ENCODE data around the gene CADPS.

DNA sequence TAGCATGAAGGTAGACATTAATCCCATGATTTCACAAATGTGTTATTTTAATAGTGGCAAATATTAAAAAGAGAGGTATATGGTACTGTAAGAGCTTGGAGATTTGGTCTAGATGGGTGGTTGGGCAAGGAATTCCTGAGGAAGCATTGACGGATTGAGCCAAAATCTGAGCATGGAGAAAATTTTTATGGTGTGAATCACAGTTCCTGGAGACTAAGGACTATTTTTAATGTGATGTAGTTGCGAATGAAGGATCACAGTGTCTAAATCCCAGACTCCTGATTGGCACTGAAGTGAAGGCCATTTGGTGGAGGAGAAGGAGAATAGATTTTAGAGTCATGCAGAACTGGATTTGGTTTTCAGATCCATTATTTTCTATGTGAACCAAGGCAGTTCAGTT, 313.2 kb downstream of the CADPS start:
- TF ChIP-seq POLR2AphosphoS5 (IDR thresholded peaks at IDR 0.05) (no peak), POLR2A (IDR thresholded peaks at IDR 0.05) (no peak), EP300 (IDR thresholded peaks at IDR 0.05) (no peak)
- TF ChIP-seq, protein P1, sequence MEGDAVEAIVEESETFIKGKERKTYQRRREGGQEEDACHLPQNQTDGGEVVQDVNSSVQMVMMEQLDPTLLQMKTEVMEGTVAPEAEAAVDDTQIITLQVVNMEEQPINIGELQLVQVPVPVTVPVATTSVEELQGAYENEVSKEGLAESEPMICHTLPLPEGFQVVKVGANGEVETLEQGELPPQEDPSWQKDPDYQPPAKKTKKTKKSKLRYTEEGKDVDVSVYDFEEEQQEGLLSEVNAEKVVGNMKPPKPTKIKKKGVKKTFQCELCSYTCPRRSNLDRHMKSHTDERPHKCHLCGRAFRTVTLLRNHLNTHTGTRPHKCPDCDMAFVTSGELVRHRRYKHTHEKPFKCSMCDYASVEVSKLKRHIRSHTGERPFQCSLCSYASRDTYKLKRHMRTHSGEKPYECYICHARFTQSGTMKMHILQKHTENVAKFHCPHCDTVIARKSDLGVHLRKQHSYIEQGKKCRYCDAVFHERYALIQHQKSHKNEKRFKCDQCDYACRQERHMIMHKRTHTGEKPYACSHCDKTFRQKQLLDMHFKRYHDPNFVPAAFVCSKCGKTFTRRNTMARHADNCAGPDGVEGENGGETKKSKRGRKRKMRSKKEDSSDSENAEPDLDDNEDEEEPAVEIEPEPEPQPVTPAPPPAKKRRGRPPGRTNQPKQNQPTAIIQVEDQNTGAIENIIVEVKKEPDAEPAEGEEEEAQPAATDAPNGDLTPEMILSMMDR (IDR thresholded peaks at IDR 0.05) = no peak

Data from sigmoid colon (tissue), 4 donors.